Measurements from ENCODE around the gene FAM156A. TPM values are rescaled to one million over a fixed set of nuclear protein-coding genes. Genes with fewer than 3 reads are reported as not detected.

Gene FAM156A
- total and polyA plus RNA-seq, 2 of the 8 experiments (the other 6 are each of a cell fraction or from before 2014, with no cell fraction given): 11.7 to 13.6 TPM

- no peak for TF ChIP-seq CHD7 (IDR thresholded peaks at IDR 0.05; ENCODE audit: insufficient replicate concordance, low read length)
- no peak for TF ChIP-seq CTCF (IDR thresholded peaks at IDR 0.05; ENCODE audit: control extremely low read depth in 1 of 3, insufficient read depth in 1 of 3, low read depth in 1 of 3, low read length in 3 of 3)
- no peak for TF ChIP-seq BRCA1 (IDR thresholded peaks at IDR 0.05; ENCODE audit: low read depth, low read length)
- no peak for TF ChIP-seq KDM5A (IDR thresholded peaks at IDR 0.05; ENCODE audit: low read length)
- TF ChIP-seq, protein P1, sequence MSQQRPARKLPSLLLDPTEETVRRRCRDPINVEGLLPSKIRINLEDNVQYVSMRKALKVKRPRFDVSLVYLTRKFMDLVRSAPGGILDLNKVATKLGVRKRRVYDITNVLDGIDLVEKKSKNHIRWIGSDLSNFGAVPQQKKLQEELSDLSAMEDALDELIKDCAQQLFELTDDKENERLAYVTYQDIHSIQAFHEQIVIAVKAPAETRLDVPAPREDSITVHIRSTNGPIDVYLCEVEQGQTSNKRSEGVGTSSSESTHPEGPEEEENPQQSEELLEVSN (IDR thresholded peaks at IDR 0.05): no peak
Measured at GRCh38 chrX:53004811-53005210, 46.5 kb upstream of the FAM156A start (continued).
